K562 (cell line): ENCODE data around the gene UCKL1. TPM values are rescaled to one million over a fixed set of nuclear protein-coding genes. Genes with fewer than 3 reads are reported as not detected.
A peak's percentile ranks its signal among the peaks of the same experiment; 100 is the strongest.

ENCODE experiments used
- ATAC-seq: fragments of 200-7000 bp; cut with Tn5 transposase; 3 replicates; pipeline ENCODE4 v1.9.1; 2020; ENCODE audit warnings: moderate library complexity
- Bru-seq: library from RNA; stranded (reverse); fragments of 400-500 nt; gene quantifications from one replicate; lab custom pipeline; 2021; lab: Mats Ljungman, UMichigan
- BruChase-seq, 2 experiments: library from RNA; stranded (reverse); fragments of 400-500 nt; gene quantifications; one replicate each; lab custom pipeline; 2021; lab: Mats Ljungman, UMichigan
- BruUV-seq: library from RNA; stranded (reverse); fragments of 400-500 nt; replicated peaks from 2 replicates; lab custom pipeline; 2021; lab: Mats Ljungman, UMichigan
- CTCF ChIA-PET: fragments of 300-600 bp; formaldehyde crosslinking; extraction: SDS; loops from one replicate; lab custom pipeline; 2021; ENCODE audit warnings: low intra/inter-chr PET ratio; lab: Yijun Ruan, JAX
- POLR2A ChIA-PET: fragments of 300-600, 350-650 bp; sonication (Branson Sonifier 250); formaldehyde crosslinking; extraction: SDS; loops from one replicate; lab custom pipeline; 2021; ENCODE audit warnings: antibody characterized with exemption, inconsistent platforms; lab: Yijun Ruan, JAX
- DNase-seq, 4 experiments: peaks; one replicate each; pipeline versions ENCODE4 v3.0.0 to v3.0.0-alpha.2; 2011 to 2018; ENCODE audit warnings: low spot score in 3 of 4, mixed read lengths in 3 of 4; ENCODE audit errors: extremely low read depth in 1 of 4
- FAIRE-seq: peaks from 2 replicates; lab custom pipeline; 2011; peaks lifted over from hg19 to GRCh38; lab: Jason Lieb, UNC
- H2AFZ ChIP-seq: 2 replicates; pipeline ENCODE4 v1.6.0; 2011; ENCODE audit warnings: low read depth, low read length, control low read depth, inconsistent platforms
- H3K27ac ChIP-seq: fragments of 200-600 bp; 3 replicates; pipeline ENCODE4 v1.8.0; 2011; ENCODE audit warnings: low read depth, mild to moderate bottlenecking, control low read depth, inconsistent platforms, low read length, moderate library complexity, mixed read lengths; ENCODE audit errors: extremely low read depth
- H3K27me3 ChIP-seq, 2 experiments: fragments of 300-600 bp in 1 of 2; 2 replicates in 1 of 2; 3 replicates in 1 of 2; pipeline versions ENCODE4 v1.6.0 to v1.8.0; 2011; ENCODE audit warnings: inconsistent platforms in 2 of 2, low read length in 2 of 2, mild to moderate bottlenecking in 1 of 2, mixed read lengths in 1 of 2, moderate library complexity in 1 of 2; ENCODE audit not compliant: control insufficient read depth in 2 of 2, insufficient read depth in 2 of 2
- H3K36me3 ChIP-seq: fragments of 300-600 bp; 3 replicates; pipeline ENCODE4 v1.8.0; 2011; ENCODE audit warnings: mild to moderate bottlenecking, low read length, inconsistent platforms; ENCODE audit not compliant: control insufficient read depth, insufficient read depth
- H3K4me1 ChIP-seq, 2 experiments: fragments of 200-600 bp in 1 of 2; replicated peaks in 1 of 2; 2 replicates in 1 of 2; 3 replicates in 1 of 2; pipeline versions ENCODE4 v1.5.1 to v1.8.0; 2011; ENCODE audit warnings: inconsistent platforms in 2 of 2, low read length in 2 of 2, mild to moderate bottlenecking in 1 of 2, mixed read lengths in 1 of 2, moderate library complexity in 1 of 2; ENCODE audit not compliant: control insufficient read depth in 2 of 2, insufficient read depth in 2 of 2
- H3K4me2 ChIP-seq: 2 replicates; pipeline ENCODE4 v1.6.1; 2011; ENCODE audit warnings: low read length, control low read depth, inconsistent platforms, mixed read lengths; ENCODE audit not compliant: insufficient read depth
- H3K4me3 ChIP-seq: fragments of 200-600 bp; sonication (generic), shearing (Covaris generic); 2 replicates; pipeline ENCODE4 v1.5.1; 2016; ENCODE audit warnings: control low read depth, inconsistent platforms
- H3K79me2 ChIP-seq: fragments of 200-600 bp; 3 replicates; pipeline ENCODE4 v1.8.0; 2011; ENCODE audit warnings: low read length, inconsistent platforms; ENCODE audit not compliant: control insufficient read depth, insufficient read depth
- H3K9ac ChIP-seq, 2 experiments: 2 replicates each; pipeline versions ENCODE4 v1.6.0 to v1.6.1; 2011; ENCODE audit warnings: low read depth in 2 of 2, low read length in 2 of 2, control low read depth in 1 of 2, inconsistent platforms in 1 of 2, mild to moderate bottlenecking in 1 of 2, mixed read lengths in 1 of 2; ENCODE audit not compliant: insufficient read depth in 1 of 2
- H3K9me1 ChIP-seq: one replicate; pipeline ENCODE4 v1.6.0; 2011; ENCODE audit warnings: inconsistent platforms, mild to moderate bottlenecking, low read length, moderate library complexity; ENCODE audit not compliant: control insufficient read depth, insufficient read depth
- H3K9me3 ChIP-seq: replicated peaks from 2 replicates; pipeline ENCODE4 v1.5.1; 2011; ENCODE audit warnings: low read depth, low read length, inconsistent platforms; ENCODE audit not compliant: control insufficient read depth, insufficient read depth
- H4K20me1 ChIP-seq: replicated peaks from 2 replicates; pipeline ENCODE4 v1.6.1; 2011; ENCODE audit warnings: low read length, inconsistent platforms, mixed read lengths; ENCODE audit not compliant: control insufficient read depth, insufficient read depth
- ELF2 ChIP-seq: fragments of 250-450 bp; sonication (Bioruptor Pico); IDR thresholded peaks from 2 replicates; pipeline ENCODE4 v1.5.0; 2021; ENCODE audit warnings: mild to moderate bottlenecking
- IRF2 ChIP-seq: sonication (generic); formaldehyde crosslinking; IDR thresholded peaks from 2 replicates; pipeline ENCODE4 v1.8.1; 2022; ENCODE audit warnings: mild to moderate bottlenecking, missing genetic modification reagents
- MCM3 ChIP-seq: fragments of 450-650 bp; IDR thresholded peaks from 2 replicates; pipeline ENCODE4 v1.6.1; 2016
- PURB ChIP-seq: sonication (generic); formaldehyde crosslinking; IDR thresholded peaks from 2 replicates; pipeline ENCODE4 v1.9.0; 2021; ENCODE audit warnings: low read depth, mild to moderate bottlenecking, missing genetic modification reagents
- SPI1 ChIP-seq: IDR thresholded peaks from 2 replicates; pipeline ENCODE4 v1.6.1; 2011; ENCODE audit warnings: low read depth, low read length, control low read depth, borderline replicate concordance
- XRCC4 ChIP-seq: IDR thresholded peaks from one replicate; pipeline ENCODE4 v1.6.1; 2011; ENCODE audit not compliant: insufficient read depth, insufficient read length; ENCODE audit errors: extremely low read depth
- ZNF134 ChIP-seq: fragments of 250-450 bp; sonication (Bioruptor Pico); conservative IDR thresholded peaks from 2 replicates; pipeline ENCODE4 v1.4.0; 2020
- ZNF174 ChIP-seq: fragments of 250-450 bp; sonication (Bioruptor Pico); IDR thresholded peaks from 2 replicates; pipeline ENCODE4 v1.4.0; 2020; ENCODE audit warnings: mild to moderate bottlenecking
- ZNF449 ChIP-seq: fragments of 250-450 bp; sonication (Bioruptor Pico); IDR thresholded peaks from 2 replicates; pipeline ENCODE4 v1.8.0; 2022; ENCODE audit warnings: moderate library complexity, mild to moderate bottlenecking, inconsistent platforms
- WGBS: fragments of 100-300 bp; shearing (Covaris generic); methylation state at CpG from one replicate; pipeline ENCODE4 v1.1.6; 2016; ENCODE audit warnings: low coverage, mixed read lengths; ENCODE audit not compliant: insufficient coverage; ENCODE audit errors: missing lambda C conversion rate; 5-methylcytosine and 5-hydroxymethylcytosine counted together
- in situ Hi-C: fragments of 300-500 bp; cut with MboI; formaldehyde crosslinking; loops from 4 replicates; pipeline ENCODE4 v1.15.0; 2018; ENCODE audit warnings: inconsistent platforms, mixed read lengths
- intact Hi-C: fragments of 100-400 bp; cut with micrococcal nuclease; formaldehyde crosslinking; loops from 2 replicates; pipeline ENCODE4 v1.14.2; 2022
- long read RNA-seq, 3 experiments: library from polyadenylated mRNA in 2 of 3; library from RNA in 1 of 3; unstranded in 2 of 3; stranded (forward) in 1 of 3; transcript quantifications; one replicate each; pipeline ENCODE4 v2.0.0, GENCODE V29; 2019 to 2022
- polyA minus RNA-seq, 3 experiments: library from RNA; depleted of rRNA, polyadenylated mRNA; stranded (reverse); fragments of >200 nt; gene quantifications; 2 replicates each; pipeline ENCODE4 v1.2.3, GENCODE V29; 2011
- polyA plus RNA-seq, 8 experiments: library from polyadenylated mRNA; depleted of rRNA in 4 of 8; stranded (reverse) in 5 of 8; unstranded in 3 of 8; fragments of >200 nt; fragmentation: Nextera tagmentation in 2 of 8; fragmentation: Illumina TruSeq in 1 of 8; extraction: Ambion mirVana in 2 of 8; extraction: Trizol in 1 of 8; gene quantifications; 2 replicates each; pipeline versions ENCODE4 v1.2.1 to v1.2.3, GENCODE V29; 2011 to 2014; ENCODE audit warnings: inconsistent platforms in 1 of 8, missing spikeins in 1 of 8
- total RNA-seq, 7 experiments: library from RNA; depleted of rRNA in 6 of 7; stranded (reverse); fragments of >200 nt in 6 of 7; fragmentation: Illumina TruSeq in 2 of 7; extraction: Trizol in 2 of 7; gene quantifications; 2 replicates each; pipeline versions ENCODE4 v1.2.1 to v1.2.3, GENCODE V29; 2011 to 2021; ENCODE audit warnings: low replicate concordance in 1 of 7
- TF ChIP-seq, protein P1 (sequence below): fragments of 250-450 bp; sonication (Bioruptor Pico); IDR thresholded peaks from 2 replicates; pipeline ENCODE4 v1.4.0; 2020; ENCODE audit warnings: mild to moderate bottlenecking

The UCKL1 gene
- total RNA-seq (2011; cell fraction: chromatin; rRNA removed; ENCODE audit: low replicate concordance), result 103 and 254 TPM in 2 replicates
- 128 and 153 TPM in 2 replicates for total RNA-seq (2011; cell fraction: nucleolus; rRNA removed)
- 102 and 113 TPM in 2 replicates for total RNA-seq (2011; cell fraction: nucleoplasm; rRNA removed)
- total RNA-seq (2014; rRNA removed) (28.5 and 36.8 TPM in 2 replicates), total RNA-seq (2014; rRNA removed; fragmentation: Illumina TruSeq; extraction: Trizol) (7.9 and 10.8 TPM in 2 replicates), total RNA-seq (2015; rRNA removed; fragmentation: Illumina TruSeq; extraction: Trizol) (21.5 and 24.1 TPM in 2 replicates), total RNA-seq (2021) (46.1 and 52.8 TPM in 2 replicates), polyA plus RNA-seq (2011; rRNA removed) (26.9 and 40.4 TPM in 2 replicates), polyA plus RNA-seq (2014; fragmentation: Illumina TruSeq; extraction: Trizol) (24.2 and 36.6 TPM in 2 replicates), polyA plus RNA-seq (2014; fragmentation: Nextera tagmentation; extraction: Ambion mirVana) (1 to 10 TPM; 3.1 to 6.6 TPM), polyA plus RNA-seq (2014; rRNA removed) (49.0 and 57.1 TPM in 2 replicates), polyA minus RNA-seq (2011; rRNA and poly(A)+ RNA removed) (14.0 and 18.9 TPM in 2 replicates), Bru-seq, nascent RNA (percentile 64 among the genes with signal in this experiment), BruChase-seq, experiment 1, labeled RNA remaining after a 2-hour chase (percentile 60 among the genes with signal in this experiment), BruChase-seq, experiment 2, labeled RNA remaining after a 6-hour chase (percentile 72 among the genes with signal in this experiment)
- 35.2 and 67.5 TPM in 2 replicates for polyA plus RNA-seq (2011; cell fraction: cytosol; rRNA removed)
- polyA plus RNA-seq (2011; cell fraction: nucleus; rRNA removed), result 185 and 221 TPM in 2 replicates
- polyA plus RNA-seq (2012), result 35.3 and 54.9 TPM in 2 replicates
- 20.3 and 21.6 TPM in 2 replicates for polyA minus RNA-seq (2011; cell fraction: cytosol; rRNA and poly(A)+ RNA removed)
- 40.1 and 51.8 TPM in 2 replicates for polyA minus RNA-seq (2011; cell fraction: nucleus; rRNA and poly(A)+ RNA removed)
- long read RNA-seq, experiment 1, partial matches to known transcripts, result 184 of 305 reads
- long read RNA-seq, experiment 1, other reads (novel, unspliced or antisense), result 121 of 305 reads
- long read RNA-seq, experiment 2, partial matches to known transcripts, result 5 of 34 reads
- long read RNA-seq, experiment 2, other reads (novel, unspliced or antisense), result 29 of 34 reads
- long read RNA-seq, experiment 3, partial matches to known transcripts, result 5 of 32 reads
- long read RNA-seq, experiment 3, other reads (novel, unspliced or antisense), result 27 of 32 reads

DNA sequence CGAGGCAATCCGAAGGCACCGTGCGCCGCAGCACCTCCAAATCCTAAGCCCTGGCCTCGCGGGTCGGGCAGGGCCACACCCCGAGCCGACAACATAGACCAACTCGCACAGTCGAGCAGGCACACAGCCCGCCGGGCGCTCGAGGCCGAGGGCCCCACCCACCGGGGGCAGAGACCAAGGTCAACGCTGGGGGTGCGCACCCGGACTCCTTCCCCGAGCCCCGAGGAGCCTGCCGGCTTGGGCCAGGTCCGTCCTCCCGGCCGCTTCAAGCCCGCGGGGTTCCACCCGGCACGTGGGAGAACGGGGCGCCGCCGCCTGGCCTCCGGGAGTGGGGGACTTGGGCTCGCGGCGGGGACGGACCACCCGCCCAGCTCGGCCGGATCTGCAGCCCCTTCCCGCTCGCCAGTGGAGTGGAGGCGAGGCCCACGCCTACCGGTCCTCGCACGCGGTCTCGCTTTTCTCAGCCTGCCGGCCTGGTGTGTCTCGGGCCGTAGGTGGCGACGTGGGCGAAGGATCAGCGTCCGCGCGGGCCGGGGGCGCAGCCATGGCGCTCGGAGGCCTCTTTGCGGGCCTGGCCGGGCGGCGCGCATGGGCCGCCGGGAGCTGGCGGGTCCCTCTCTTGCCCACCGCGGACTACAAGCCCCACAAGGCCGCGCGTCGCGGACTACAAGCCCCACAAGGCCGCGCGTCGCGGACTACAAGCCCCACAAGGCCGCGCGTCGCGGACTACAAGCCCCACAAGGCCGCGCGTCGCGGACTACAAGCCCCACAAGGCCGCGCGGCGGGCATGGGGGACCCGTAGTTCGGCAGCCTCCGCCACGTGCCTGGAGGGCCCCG is at the start of gene UCKL1:
Gene UCKL1 (minus strand): TSS at position 590 of the 837 bp plus-strand sequence. CDS start 44 bp downstream, at position 546.
- intact Hi-C loops, result loop anchor here (5.0 kb wide), 1 partner anchor 249 kb away; the partner anchor contains the start of genes ARFRP1 and ZGPAT
- POLR2A ChIA-PET, result interaction anchor here (0.6 to 2.0 kb wide), 4 partner anchors 11 to 140 kb away, joined by 3 to 9 read pairs (median 4); no protein-coding TSS in a partner anchor
- Histone ChIP-seq H3K27me3 (no peaks in the 10 kb centered on the region), H3K27ac (peak within 1 kb of the TSS; percentile 99), H3K9me3 (no peaks in the 10 kb centered on the region), H2AFZ (peak within 1 kb of the TSS; percentile 95), H3K9ac (peak within 1 kb of the TSS; percentile 98 to 99), H3K4me1 (peaks cover 16 to 85% of the 10 kb centered on the region in 2 experiments; a peak in 4 of 5 replicates), H3K9me1 (peaks cover 7% of the 10 kb centered on the region), H3K4me2 (peak within 1 kb of the TSS; percentile 93), H3K79me2 (peaks cover 49% of the 10 kb centered on the region), H3K36me3 (peaks cover 39% of the 10 kb centered on the region; the same call in 1 of the 3 replicates), H4K20me1 (peaks cover 24% of the 10 kb centered on the region; the same call in 1 of the 2 replicates), H3K4me3 (peak within 1 kb of the TSS; percentile 99)
- ATAC-seq (peak; percentile 90), FAIRE-seq (peak; percentile 93), DNase-seq (peak; percentile 79 to 91 (median 86))
- in situ Hi-C loops, result no loop called here
- under 1% methylated on average over 49 of the region's 105 CpGs for WGBS
- CTCF ChIA-PET, result no interaction called here
- TSS peak; percentile 37 for BruUV-seq
- TF ChIP-seq ELF2 (CRISPR knock-in tag), result no peak
- TF ChIP-seq ZNF449 (CRISPR knock-in tag), result no peak
- TF ChIP-seq XRCC4, result no peak
- peak; percentile 94; the same call in 1 of the 2 replicates for TF ChIP-seq PURB (CRISPR knock-in tag)
- TF ChIP-seq SPI1, result no peak
- 0 out of 2 replicates have a peak, but pooled peaks have one; percentile 52 for TF ChIP-seq IRF2 (CRISPR knock-in tag)
- no peak for TF ChIP-seq MCM3
- TF ChIP-seq, protein P1, sequence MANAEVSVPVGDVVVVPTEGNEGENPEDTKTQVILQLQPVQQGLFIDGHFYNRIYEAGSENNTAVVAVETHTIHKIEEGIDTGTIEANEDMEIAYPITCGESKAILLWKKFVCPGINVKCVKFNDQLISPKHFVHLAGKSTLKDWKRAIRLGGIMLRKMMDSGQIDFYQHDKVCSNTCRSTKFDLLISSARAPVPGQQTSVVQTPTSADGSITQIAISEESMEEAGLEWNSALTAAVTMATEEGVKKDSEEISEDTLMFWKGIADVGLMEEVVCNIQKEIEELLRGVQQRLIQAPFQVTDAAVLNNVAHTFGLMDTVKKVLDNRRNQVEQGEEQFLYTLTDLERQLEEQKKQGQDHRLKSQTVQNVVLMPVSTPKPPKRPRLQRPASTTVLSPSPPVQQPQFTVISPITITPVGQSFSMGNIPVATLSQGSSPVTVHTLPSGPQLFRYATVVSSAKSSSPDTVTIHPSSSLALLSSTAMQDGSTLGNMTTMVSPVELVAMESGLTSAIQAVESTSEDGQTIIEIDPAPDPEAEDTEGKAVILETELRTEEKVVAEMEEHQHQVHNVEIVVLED (CRISPR knock-in tag), result peak; percentile 67
- no peak for TF ChIP-seq ZNF174
- TF ChIP-seq ZNF134 (CRISPR knock-in tag), result 0 out of 2 replicates have a peak, but pooled peaks have one; percentile 25
